ENCODE results near the gene AAMDC.

- TF ChIP-seq CTCF (IDR thresholded peaks at IDR 0.05 in 8 of 11, conservative IDR thresholded peaks at IDR 0.05 in 3 of 11) (no peak), POLR2AphosphoS5 (IDR thresholded peaks at IDR 0.05) (no peak), POLR2A (IDR thresholded peaks at IDR 0.05) (no peak)
These were observed 65.5 kb downstream of the AAMDC start for GRCh38 chr11:77886401-77886800.
